Muscle layer of duodenum (tissue), 2 donors: Measurements from ENCODE around the gene IL4.

Experiments used
- H3K27ac ChIP-seq: one replicate; pipeline ENCODE4 v1.7.0; 2013; ENCODE audit warnings: mild to moderate bottlenecking, low read length
- H3K27me3 ChIP-seq: one replicate; pipeline ENCODE4 v1.7.0; 2013; ENCODE audit warnings: low read depth, mild to moderate bottlenecking, control low read depth, low read length
- H3K36me3 ChIP-seq, 2 donors: one replicate each; pipeline ENCODE4 v1.7.0; 2013; ENCODE audit warnings: low read length in 2 of 2, control low read depth in 1 of 2, mild to moderate bottlenecking in 1 of 2; ENCODE audit not compliant: insufficient read depth in 2 of 2, control insufficient read depth in 1 of 2
- H3K4me1 ChIP-seq, 2 donors: one replicate each; pipeline ENCODE4 v1.7.0; 2013; ENCODE audit warnings: low read length in 2 of 2, mild to moderate bottlenecking in 2 of 2, control low read depth in 1 of 2, moderate library complexity in 1 of 2; ENCODE audit not compliant: insufficient read depth in 2 of 2, control insufficient read depth in 1 of 2
- H3K4me3 ChIP-seq, 2 donors: one replicate each; pipeline ENCODE4 v1.7.0; 2013; ENCODE audit warnings: low read length in 2 of 2, low read depth in 1 of 2, mild to moderate bottlenecking in 1 of 2
- H3K9me3 ChIP-seq, 2 donors: one replicate each; pipeline ENCODE4 v1.7.0; 2013; ENCODE audit warnings: low read length in 2 of 2, control low read depth in 1 of 2, mild to moderate bottlenecking in 1 of 2; ENCODE audit not compliant: control insufficient read depth in 1 of 2
- donor health status: healthy.

IL4 gene

GRCh38 chr5:132667761-132668705 lies 5.8 kb upstream of the IL4 start:
- H3K9me3 ChIP-seq = no peaks in the 10 kb centered on the region
- H3K4me3 ChIP-seq = no peak overlapping the region
- no peaks in the 10 kb centered on the region for H3K27me3 ChIP-seq
- no peaks in the 10 kb centered on the region for H3K36me3 ChIP-seq
- H3K27ac ChIP-seq = no peak overlapping the region
- H3K4me1 ChIP-seq = no peaks in the 10 kb centered on the region

GRCh38 chr5:132668706-132669454 lies 4.9 kb upstream of the IL4 start:
- Histone ChIP-seq H3K27ac (no peak overlapping the region), H3K4me1 (no peaks in the 10 kb centered on the region), H3K4me3 (no peak overlapping the region), H3K27me3 (no peaks in the 10 kb centered on the region), H3K9me3 (no peaks in the 10 kb centered on the region), H3K36me3 (no peaks in the 10 kb centered on the region)

GRCh38 chr5:132669455-132669820 lies 4.4 kb upstream of the IL4 start:
- Histone ChIP-seq H3K27me3 (no peaks in the 10 kb centered on the region), H3K4me1 (no peaks in the 10 kb centered on the region), H3K36me3 (no peaks in the 10 kb centered on the region), H3K4me3 (no peak overlapping the region), H3K9me3 (no peaks in the 10 kb centered on the region), H3K27ac (no peak overlapping the region)

- Histone ChIP-seq H3K27me3 (no peaks in the 10 kb centered on the region), H3K4me1 (no peaks in the 10 kb centered on the region), H3K27ac (no peak overlapping the region), H3K9me3 (no peaks in the 10 kb centered on the region), H3K4me3 (no peak overlapping the region), H3K36me3 (no peaks in the 10 kb centered on the region)
These were observed 3.6 kb upstream of the IL4 start for GRCh38 chr5:132669966-132670882.

GRCh38 chr5:132671000-132671399 lies 2.8 kb upstream of the IL4 start:
- Histone ChIP-seq H3K4me1 (no peaks in the 10 kb centered on the region), H3K27me3 (no peaks in the 10 kb centered on the region), H3K9me3 (no peaks in the 10 kb centered on the region), H3K36me3 (no peaks in the 10 kb centered on the region), H3K27ac (no peak overlapping the region), H3K4me3 (no peak overlapping the region)

GRCh38 chr5:132673488-132673887 lies 301 bp upstream of the IL4 start:
- Histone ChIP-seq H3K4me1 (no peaks in the 10 kb centered on the region), H3K27ac (no peak overlapping the region), H3K36me3 (no peaks in the 10 kb centered on the region), H3K4me3 (no peak overlapping the region), H3K9me3 (no peaks in the 10 kb centered on the region), H3K27me3 (no peaks in the 10 kb centered on the region)

- Histone ChIP-seq H3K4me1 (no peaks in the 10 kb centered on the region), H3K9me3 (no peaks in the 10 kb centered on the region), H3K36me3 (no peaks in the 10 kb centered on the region), H3K27ac (peak overlapping the region; percentile 53), H3K4me3 (peak overlapping the region in 1 of 2 donors; percentile 3), H3K27me3 (no peaks in the 10 kb centered on the region)
These were observed 1.1 kb downstream of the IL4 start for GRCh38 chr5:132674671-132675506.

GRCh38 chr5:132675936-132676689 lies 2.3 kb downstream of the IL4 start:
- no peaks in the 10 kb centered on the region for H3K4me1 ChIP-seq

GRCh38 chr5:132677191-132677590 lies 3.4 kb downstream of the IL4 start:
- Histone ChIP-seq H3K4me3 (no peak overlapping the region), H3K36me3 (no peaks in the 10 kb centered on the region), H3K27ac (no peak overlapping the region), H3K4me1 (no peaks in the 10 kb centered on the region), H3K27me3 (no peaks in the 10 kb centered on the region), H3K9me3 (no peaks in the 10 kb centered on the region)

More at GRCh38 chr5:132675936-132676689, 2.3 kb downstream of the IL4 start:
- Histone ChIP-seq H3K27ac (no peak overlapping the region), H3K36me3 (no peaks in the 10 kb centered on the region), H3K4me3 (no peak overlapping the region), H3K27me3 (no peaks in the 10 kb centered on the region), H3K9me3 (no peaks in the 10 kb centered on the region)
